GM21528 (cell line): ENCODE data around the gene ACOT7.

ENCODE experiments used
- ATAC-seq: cut with Tn5 transposase; IDR thresholded peaks from one replicate; pipeline ENCODE4 v1.9.1; 2021; ENCODE audit warnings: mild to moderate bottlenecking, moderate library complexity; ENCODE audit not compliant: unreplicated experiment, low FRiP score

ACOT7 gene

DNA sequence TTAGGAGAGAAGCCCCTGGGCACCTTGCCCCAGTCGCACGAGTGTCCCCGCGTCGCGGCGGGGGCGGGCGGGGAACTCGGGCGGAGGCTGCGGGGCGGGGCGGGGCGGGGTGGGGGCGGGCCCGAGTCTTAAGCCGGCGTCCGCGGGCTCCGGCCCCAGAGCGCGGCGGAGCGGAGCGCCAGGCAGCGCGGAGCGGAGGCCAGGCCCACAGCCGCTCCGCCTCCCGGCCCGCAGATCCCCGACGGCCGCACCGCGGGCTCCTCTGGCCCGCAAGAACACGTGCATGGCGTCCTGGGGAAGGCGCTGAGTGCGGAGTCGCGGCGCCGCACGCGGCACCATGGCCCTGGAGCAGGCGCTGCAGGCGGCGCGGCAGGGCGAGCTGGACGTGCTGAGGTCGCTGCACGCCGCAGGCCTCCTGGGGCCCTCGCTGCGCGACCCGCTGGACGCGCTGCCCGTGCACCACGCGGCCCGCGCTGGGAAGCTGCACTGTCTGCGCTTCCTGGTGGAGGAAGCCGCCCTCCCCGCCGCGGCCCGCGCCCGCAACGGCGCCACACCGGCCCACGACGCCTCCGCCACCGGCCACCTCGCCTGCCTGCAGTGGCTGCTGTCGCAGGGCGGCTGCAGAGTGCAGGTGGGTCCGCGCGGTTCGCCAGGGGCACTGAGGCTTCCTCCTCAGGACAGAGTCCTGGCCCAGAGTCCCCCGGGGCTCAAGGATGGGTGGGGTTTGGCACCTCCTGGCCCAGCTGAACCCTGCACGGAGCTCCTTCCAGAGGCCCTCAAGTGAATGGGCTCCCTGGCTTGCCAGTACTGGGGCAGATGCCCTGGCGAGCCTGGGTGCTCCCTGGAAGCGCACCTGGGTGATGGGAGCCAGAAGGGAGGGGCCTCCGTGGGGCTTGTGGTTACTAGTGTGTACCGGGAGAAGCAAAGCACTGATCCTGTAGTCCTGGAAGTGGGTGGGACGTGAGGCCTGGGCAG lies 31.3 kb upstream of the ACOT7 start, which contains the start of gene ESPN:
Gene ESPN (plus strand): TSS at position 158 of the 975 bp plus-strand sequence. CDS start 180 bp downstream, at position 338.
- no peak for ATAC-seq

DNA sequence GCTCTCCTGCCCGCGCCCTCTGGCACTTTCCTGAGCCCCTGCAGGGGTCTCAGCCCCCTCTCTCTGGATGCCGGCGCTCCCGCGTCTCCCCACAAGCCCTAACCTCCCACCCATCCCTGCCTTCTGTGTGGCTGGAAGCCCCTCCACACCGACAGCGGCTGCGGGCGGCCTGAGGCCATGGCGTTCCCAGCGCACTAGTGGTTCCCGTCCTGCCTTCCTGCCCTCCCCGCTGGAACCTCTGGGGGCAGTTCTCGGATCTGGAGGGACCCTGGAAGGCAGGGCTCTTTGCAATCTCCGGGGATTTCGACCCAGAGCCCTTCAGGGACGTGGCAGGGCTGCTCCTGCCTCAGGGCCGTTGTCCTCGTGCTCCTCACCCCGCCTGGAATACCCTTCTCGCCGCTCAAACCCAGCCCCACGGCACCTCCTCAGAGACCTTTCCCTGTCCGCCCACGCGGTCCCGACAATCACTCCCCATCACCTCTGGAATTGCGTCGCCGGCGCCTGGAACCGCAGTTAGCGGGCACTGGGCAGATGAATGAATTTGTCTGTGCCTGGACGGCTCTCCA lies 30.5 kb upstream of the ACOT7 start:
- ATAC-seq, result no peak

DNA sequence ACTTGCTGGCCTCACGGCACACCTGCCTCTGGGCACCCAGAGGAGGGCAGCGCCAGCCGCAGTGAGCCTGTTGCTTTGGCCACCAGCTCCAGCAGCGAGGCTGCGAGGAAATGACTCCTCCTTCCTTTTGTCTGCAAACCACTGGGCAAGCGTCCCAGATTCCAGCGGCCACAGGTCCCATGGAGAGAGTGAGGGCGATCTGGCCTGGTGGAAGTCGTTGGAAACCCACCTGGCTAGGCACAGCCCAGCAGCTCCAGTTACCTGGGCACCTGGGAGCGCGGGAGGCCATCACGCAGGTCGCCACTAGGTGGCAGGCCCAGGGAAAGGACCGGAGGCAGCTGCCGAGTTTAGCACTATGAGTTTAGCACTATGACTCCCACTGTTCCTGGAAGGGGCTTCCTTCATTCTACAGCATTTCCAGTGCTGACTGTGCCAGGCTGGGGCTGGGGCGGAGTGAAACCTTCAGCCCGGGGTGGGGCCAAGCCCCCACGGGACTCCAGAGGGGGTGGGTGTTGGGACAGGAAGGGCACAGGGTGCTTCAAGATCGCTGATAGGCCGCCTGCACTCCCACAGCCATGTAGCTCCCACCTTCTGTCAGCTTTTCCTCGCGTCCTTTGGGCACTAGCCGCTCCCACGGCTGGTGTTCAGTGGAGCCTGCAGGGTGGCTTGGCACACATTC lies 29.9 kb upstream of the ACOT7 start:
- ATAC-seq, result no peak

DNA sequence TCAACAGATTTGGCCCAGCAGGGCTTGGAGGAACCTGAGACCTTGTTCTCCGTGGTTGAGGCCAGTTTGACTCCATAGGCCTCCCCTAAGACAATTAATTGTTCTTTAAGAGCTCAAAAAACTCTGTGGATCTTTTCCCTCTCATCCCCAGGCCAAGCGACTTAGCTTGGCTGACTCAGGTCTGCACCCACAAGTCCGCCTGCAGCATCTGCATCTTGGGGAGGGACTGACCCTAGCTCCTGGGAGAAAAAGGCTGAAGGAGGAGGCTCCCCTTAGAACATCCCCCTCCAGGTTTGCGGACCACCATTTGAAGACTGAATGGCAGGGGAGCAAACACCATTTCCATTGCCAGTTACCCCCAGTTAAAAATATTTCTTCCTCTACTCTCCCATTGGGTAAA lies 27.7 kb upstream of the ACOT7 start:
- ATAC-seq, result no peak

DNA sequence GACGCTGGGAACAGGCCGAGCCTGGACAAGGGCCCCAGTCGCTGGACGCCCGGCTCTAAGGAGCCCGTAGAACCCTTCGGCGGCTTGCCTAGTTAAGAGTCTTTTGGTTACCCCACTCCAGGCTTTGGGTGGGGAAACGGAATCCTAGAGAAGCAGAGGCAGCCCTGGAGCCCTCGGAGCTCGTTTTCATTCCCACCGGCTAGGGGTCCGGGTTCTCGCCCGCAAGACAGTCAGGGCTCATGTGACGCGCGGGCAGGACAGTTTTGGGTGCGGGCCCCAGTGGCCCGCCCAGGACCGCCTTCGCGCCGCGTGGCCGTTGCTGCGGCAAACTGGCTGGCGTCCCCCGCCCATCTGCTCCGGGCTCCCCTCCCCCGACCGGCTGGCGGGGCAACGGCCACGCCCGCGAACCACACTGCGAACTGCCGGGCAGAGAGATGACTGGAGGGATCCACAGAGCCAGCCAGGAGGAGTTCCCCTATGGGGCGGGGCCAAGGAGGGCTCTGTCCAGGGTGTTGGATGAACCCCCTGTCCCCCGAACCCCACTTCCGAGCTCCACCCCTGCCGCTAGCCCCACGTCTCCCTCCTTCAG lies 27.0 kb upstream of the ACOT7 start:
- no peak for ATAC-seq

DNA sequence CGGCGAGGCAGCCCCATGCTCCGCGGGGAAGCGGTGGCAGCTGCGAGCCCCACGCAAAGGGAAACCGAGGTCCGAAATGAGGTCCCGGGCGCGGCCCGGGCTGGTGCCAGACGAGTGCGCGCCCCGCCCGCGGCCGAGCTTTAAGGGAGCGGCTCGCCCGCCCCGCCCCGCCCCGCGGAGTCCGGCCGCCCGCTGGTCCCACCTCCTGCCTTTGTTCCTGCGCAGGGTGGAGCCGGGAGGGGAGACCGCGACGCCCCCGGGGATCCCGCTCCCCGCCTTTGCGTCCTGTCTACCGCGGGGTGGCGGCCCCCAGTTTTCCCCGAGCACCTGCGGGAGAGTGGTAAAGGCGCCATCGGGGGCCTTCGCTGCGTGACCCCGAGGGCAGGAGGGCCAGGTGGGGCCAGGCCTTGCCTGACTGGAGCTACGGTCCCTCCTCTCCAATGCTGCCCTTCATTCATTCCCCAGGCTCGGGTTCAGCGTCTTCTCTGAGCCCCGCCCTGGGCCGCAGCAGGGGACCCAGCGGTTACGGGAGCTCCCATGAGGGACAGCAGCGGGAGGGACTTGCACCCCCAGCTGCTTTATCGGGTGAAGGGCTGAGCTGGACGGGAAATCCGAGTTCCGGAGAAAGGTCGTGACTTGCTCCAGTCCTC lies 26.4 kb upstream of the ACOT7 start, which contains the start of gene HES2:
Gene HES2 (minus strand): TSS at position 116 of the 650 bp plus-strand sequence. CDS start 99 bp downstream, at position 17.
- no peak for ATAC-seq

DNA sequence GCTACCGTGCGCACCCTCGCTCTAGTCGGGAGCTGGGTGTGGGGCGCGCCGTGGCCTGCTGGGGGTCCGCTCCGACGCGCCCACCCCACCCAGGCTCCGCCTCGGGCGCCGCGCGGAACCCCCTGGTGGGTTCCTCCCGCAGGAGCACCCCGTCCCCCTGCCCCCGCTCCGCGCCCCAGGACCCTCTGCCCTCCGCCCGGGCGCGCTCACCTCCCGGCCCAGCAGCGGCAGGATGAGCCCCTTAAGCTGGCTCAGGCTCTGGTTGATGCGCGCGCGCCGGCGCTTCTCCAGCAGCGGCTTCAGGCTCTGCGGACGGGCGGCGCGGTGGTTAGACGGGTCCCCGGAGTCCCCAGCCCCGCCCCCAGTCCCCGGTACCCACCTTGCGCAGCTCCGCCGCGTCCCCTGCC lies 25.8 kb upstream of the ACOT7 start:
- ATAC-seq, result no peak

DNA sequence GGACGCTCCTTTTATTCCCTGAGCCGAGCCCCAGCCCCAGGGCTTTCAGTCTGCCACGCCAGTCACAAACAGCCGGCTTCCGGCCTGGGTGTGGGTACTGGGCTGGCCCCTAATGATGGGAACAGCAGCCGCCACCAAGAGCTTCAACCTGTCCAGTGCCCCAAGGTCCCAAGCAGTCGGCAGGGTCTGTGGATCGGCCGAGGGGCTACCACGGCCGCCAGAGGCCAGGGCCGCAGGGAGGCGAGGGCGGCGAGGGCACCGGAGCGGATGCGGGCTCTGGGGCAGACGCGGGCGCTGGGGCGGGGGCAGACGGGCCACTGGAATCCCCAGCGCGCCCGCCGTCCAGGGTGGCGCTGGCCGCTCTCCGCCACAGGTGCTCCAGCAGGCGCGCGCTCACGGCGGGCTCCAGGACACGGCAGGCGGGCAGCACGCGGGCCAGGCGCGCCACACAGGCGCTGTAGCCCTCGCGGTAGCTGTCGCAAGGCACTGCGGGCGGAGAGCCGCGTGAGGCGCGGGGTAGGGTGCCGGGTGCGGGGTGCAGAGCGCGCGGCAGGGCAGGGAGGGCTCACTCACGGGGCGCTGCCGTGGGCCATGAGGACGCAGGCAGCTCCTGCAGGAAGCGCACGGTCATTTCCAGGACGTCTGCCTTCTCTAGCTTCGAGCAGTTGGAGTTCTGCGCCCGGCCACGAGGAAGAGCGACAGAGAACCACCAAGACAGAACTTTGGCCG lies 25.3 kb upstream of the ACOT7 start:
- no peak for ATAC-seq

DNA sequence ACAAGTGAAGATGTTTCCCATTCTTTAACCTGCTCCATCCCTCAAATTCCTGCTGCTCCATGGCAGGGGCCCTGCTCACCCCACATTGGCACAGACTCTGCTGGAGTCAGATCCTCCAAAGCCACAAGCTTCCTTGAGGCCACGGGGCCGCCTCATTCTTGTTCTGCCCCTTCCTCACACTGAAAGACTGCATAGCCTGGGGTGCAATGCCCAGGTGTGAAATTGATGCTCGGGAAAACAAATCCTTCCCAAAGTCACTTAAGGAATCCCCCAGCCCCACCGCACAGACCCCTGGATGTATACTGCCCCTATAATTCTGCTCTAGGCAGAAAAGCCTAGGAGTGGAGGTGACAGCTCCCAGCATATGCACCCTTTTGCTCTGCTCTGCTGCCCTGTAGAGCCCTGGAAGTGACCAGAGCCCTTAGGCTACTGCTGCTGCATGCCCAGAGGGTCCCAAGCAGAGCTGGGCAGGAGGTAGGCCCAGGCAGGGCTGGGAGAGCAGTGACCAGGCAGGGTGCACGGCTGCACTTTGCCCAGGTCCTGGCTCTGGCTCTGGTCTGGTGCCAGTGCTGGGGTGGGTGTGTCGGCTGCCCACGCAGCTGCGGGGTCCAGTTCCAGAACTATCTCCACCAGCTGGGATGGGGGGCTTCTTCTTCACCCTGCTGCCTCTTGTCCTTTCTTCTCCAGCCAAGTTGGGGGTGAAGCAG lies 24.5 kb upstream of the ACOT7 start:
- no peak for ATAC-seq

DNA sequence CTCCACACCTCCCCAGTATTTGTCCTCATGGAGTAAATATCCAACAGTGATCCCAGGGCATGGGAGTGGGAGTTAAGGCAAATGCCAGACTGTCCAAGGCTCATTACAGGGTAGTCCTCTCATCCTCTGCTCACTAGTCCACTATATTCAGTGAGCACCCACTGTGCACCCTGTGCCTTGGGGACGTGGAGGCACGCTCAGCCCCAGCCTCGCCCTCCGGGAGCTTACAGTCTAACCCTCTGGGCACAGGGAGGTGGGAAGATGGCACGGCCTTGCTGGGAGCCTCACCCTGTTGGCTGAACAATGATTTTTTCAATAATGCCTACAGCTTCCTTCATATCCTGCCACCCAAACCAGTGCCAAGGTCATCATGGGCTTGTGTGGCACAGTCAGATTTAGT lies 23.3 kb upstream of the ACOT7 start:
- ATAC-seq, result no peak

DNA sequence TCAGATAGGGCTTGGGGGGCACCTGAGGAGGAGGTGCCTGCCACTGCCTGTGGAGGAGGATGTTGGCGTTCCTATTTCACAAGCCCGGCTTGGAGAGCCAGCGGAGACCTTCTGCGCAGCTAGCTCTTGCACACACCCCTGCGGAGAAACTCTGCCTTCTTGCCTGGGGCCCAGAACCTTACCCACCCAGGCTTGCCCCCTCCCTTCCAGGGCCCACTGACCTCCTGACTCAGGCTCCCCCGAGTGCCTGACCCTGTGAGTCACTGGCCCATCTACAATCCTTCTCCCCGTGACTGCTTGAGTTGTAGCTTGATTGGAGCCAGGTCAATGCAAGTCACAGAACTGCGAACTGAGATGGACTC lies 22.7 kb upstream of the ACOT7 start:
- no peak for ATAC-seq

DNA sequence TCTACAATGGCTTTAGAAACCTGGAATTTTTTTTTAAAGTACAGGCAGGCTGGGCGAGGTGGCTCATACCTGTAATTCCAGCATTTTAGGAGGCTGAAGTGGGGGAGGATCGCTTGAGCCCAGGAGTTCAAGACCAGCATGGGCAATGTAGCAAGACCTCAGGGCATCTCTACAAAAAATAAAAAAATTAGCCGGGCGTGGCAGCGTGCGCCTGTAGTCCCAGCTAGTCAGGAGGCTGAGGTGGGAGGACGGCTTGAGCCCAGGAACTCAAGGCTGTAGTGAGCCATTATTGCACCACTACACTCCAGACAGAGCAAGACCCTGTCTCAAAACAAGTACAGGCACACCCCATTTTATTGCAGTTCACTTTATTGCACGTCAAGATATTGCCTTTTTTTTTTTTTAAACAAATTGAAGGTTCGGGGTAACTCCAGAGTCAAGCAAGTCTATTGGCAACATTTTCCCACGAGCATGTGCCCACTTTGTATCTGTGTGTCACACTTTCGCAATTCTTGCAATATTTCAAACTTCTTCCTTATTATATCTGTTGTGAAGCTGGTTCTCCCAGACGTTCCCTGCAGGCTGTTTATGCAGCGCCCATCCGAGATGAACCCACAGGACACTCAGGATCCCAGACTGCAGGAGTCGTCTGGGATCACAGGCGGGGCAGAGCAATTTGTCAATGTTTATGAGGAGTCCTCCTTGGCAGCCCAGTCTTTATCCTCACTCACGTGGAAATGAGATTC lies 21.5 kb upstream of the ACOT7 start:
- no peak for ATAC-seq

DNA sequence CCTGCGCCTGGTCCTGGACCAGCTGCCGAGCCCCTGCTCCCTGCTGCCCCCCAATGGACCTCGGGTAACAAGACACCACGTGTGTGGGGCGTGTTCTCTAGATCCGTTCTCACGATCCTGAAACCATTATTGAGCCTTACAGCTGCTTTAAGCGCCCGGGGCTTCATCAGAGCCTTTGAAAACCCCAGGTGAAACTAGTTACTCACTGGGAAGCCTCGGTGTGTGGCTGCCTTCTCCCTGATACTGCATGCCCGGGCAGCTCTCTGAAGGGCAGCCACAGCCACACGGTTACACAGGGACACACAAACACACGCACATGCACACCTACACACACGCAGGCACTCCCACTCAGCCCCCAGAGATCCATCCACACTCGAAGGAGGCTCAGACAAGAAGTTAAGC lies 20.9 kb upstream of the ACOT7 start:
- peak; percentile 74 for ATAC-seq

DNA sequence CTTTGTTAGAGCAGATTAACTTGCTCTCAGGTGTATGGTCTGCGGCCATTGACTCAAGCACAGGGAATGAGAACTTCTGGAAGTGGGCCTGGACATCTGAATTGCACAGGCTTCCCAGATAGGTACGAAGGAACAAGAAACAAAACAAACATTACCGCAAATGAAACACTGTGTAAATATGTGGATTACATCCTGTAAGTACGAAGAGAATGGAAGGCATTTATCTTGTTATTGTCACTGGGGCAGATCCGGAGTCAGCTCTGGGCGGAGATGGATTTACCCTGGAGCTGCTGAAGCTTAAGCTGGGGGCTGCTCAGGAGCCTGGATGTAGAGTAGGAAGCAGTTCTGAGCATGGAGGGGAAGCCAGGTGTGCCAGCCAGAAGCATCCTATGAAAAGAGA lies 19.3 kb upstream of the ACOT7 start:
- ATAC-seq, result no peak

DNA sequence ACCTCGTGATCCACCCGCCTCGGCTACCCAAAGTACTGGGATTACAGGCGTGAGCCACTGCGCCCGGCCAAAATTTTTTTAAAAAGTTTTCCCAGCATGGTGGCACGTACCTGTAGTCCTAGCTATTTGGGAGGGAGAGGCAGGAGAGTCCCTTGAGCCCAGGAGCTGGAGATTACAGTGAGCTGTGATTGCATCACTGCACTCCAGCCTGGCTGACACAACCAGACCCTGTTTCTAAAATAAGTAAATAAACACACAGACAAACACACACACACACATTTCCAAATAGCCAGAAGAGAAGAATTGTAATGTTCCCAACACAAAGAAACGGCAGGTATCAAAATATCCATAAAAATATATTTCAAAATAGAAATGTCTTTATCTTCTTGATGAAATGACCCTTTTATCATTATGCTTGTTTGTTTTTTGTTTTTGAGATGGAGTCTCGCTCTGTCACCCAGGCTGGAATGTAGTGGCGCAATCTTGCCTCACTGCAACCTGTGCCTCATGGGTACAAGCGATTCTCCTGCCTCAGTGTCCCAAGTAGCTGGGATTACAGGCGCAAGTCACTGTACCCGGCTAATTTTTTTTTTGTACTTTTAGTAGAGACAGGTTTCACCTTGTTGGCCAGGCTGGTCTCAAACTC lies 16.8 kb upstream of the ACOT7 start:
- no peak for ATAC-seq

DNA sequence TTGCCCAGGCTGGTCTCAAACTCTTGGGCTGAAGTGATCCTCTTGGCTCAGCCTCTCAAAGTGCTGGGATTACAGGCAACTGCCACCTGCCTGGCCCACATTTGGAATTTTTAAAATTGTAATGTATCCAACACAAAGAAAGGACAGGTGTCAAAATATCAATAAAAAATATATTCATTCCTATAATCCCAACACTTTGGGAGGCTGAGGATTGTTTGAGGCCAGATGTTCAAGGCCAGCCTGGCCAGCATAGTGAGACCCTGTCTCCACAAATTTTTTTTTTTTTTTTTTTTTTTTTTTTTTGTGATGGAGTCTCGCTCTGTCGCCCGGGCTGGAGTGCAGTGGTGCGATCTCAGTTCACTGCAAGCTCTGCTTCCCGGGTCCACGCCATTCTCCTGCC lies 16.2 kb upstream of the ACOT7 start:
- no peak for ATAC-seq

DNA sequence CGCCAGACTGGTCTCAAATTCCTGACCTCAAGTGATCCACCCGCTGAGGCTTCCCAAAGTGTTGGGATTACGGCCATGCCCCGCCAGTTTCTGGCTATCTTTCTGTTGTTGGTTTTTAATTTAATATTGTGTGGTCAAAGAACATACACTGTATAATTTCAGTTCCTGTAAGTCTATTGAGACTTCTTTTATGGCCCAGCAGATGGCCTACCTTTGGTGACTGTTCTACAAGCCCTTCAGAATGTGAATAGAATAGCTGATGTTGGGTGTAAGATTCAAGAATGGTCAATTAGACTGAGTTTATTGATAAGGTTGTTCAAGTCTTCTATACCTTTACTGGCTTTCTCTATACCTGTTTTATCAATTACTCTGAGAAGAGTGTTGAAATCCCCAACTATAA lies 15.5 kb upstream of the ACOT7 start:
- ATAC-seq, result no peak

DNA sequence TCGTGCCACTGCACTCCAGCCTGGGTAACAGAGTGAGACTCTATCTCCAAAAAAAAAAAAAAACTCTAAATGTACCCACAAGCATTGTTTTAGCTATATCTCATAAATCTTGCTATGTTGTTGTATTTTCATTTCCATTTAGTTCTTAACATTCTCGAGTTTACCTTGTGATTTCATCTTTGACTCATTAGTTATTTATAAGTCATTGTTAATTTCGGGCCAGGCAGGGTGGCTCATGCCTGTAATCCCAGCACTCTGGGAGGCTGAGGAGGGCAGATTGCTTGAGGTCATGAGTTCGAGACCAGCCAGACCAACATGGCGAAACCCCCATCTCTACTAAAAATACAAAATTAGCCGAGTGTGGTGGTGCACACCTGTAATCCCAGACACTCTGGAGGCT lies 14.5 kb upstream of the ACOT7 start:
- ATAC-seq, result no peak
